Fibroblast of lung (primary cell): Measurements from ENCODE around the gene IKZF3.

Experiments used
- CTCF ChIP-seq, 2 donors: IDR thresholded peaks in 1 of 2; conservative IDR thresholded peaks in 1 of 2; 1 replicate in 1 of 2; 2 replicates in 1 of 2; pipeline ENCODE4 v1.5.1; 2011 to 2012; ENCODE audit warnings: low read length in 2 of 2, control low read depth in 1 of 2, inconsistent platforms in 1 of 2, low read depth in 1 of 2, mild to moderate bottlenecking in 1 of 2
- EZH2 ChIP-seq: IDR thresholded peaks from 2 replicates; pipeline ENCODE4 v1.5.1; 2012; ENCODE audit warnings: low read length, control low read depth, mild to moderate bottlenecking; ENCODE audit errors: missing control alignments

GRCh38 chr17:39781031-39781860, 82.9 kb downstream of the IKZF3 start:
- no peak for TF ChIP-seq CTCF (conservative IDR thresholded peaks at IDR 0.05 in 1 of 2, IDR thresholded peaks at IDR 0.05 in 1 of 2; ENCODE audit: low read depth in 1 of 2, low read length in 2 of 2)
- no peak for TF ChIP-seq EZH2
